ENCODE measurements around the gene TPCN2. TPM values are rescaled to one million over a fixed set of nuclear protein-coding genes. Genes with fewer than 3 reads are reported as not detected.

The TPCN2 gene
- total RNA-seq, 6 donors from 2014 or later = 12.5 to 61.8 (median 18.8) TPM

GRCh38 chr11:69048031-69048693 is 570 bp upstream of the TPCN2 start:
- Histone ChIP-seq H3K4me1 (peaks cover 18 to 40% (median 26%) of the 10 kb centered on the region in 4 donors), H3K9me3 (no peaks in the 10 kb centered on the region), H3K36me3 (no peaks in the 10 kb centered on the region), H3K27me3 (no peaks in the 10 kb centered on the region), H3K27ac (peak overlapping the region in 3 of 4 donors; percentile 87 to 94 (median 93)), H3K4me3 (peak overlapping the region in 3 of 4 donors; percentile 75 to 95 (median 78))
- ATAC-seq (ENCODE audit: low FRiP score in 2 of 2) (no peak), DNase-seq (no peak)
- no peak for TF ChIP-seq EP300 (IDR thresholded peaks at IDR 0.05)
- no peak for TF ChIP-seq POLR2A (IDR thresholded peaks at IDR 0.05)
- TF ChIP-seq, protein P1, sequence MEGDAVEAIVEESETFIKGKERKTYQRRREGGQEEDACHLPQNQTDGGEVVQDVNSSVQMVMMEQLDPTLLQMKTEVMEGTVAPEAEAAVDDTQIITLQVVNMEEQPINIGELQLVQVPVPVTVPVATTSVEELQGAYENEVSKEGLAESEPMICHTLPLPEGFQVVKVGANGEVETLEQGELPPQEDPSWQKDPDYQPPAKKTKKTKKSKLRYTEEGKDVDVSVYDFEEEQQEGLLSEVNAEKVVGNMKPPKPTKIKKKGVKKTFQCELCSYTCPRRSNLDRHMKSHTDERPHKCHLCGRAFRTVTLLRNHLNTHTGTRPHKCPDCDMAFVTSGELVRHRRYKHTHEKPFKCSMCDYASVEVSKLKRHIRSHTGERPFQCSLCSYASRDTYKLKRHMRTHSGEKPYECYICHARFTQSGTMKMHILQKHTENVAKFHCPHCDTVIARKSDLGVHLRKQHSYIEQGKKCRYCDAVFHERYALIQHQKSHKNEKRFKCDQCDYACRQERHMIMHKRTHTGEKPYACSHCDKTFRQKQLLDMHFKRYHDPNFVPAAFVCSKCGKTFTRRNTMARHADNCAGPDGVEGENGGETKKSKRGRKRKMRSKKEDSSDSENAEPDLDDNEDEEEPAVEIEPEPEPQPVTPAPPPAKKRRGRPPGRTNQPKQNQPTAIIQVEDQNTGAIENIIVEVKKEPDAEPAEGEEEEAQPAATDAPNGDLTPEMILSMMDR (IDR thresholded peaks at IDR 0.05) = no peak
- no peak for TF ChIP-seq POLR2AphosphoS5 (IDR thresholded peaks at IDR 0.05)
- 29 to 36% methylated on average over 9 to 11 of the region's 11 CpGs for WGBS, 2 donors

GRCh38 chr11:69049490-69049867 is 747 bp downstream of the TPCN2 start:
- TF ChIP-seq POLR2A (IDR thresholded peaks at IDR 0.05) = peak in 1 of 4 donors; percentile 26
- no peak for TF ChIP-seq POLR2AphosphoS5 (IDR thresholded peaks at IDR 0.05)
- DNase-seq (peak; percentile 37 to 84), ATAC-seq (ENCODE audit: low FRiP score in 2 of 2) (peak; percentile 29 to 50)
- whole genome bisulfite sequencing, 2 donors = 6 to 20% methylated on average over 8 to 15 of the region's 15 CpGs
- H3K9me3 ChIP-seq = no peaks in the 10 kb centered on the region
- peaks cover 2 to 12% (median 4%) of the 10 kb centered on the region in 4 donors for H3K36me3 ChIP-seq
- H3K27me3 ChIP-seq = no peaks in the 10 kb centered on the region
- H3K27ac ChIP-seq = peak overlapping the region; percentile 85 to 94 (median 90)
- peaks cover 14 to 38% (median 23%) of the 10 kb centered on the region in 4 donors for H3K4me1 ChIP-seq
- peak overlapping the region; percentile 75 to 95 (median 84) for H3K4me3 ChIP-seq

- no peak for TF ChIP-seq POLR2AphosphoS5 (IDR thresholded peaks at IDR 0.05)
- TF ChIP-seq POLR2A (IDR thresholded peaks at IDR 0.05) = no peak
- TF ChIP-seq, protein P1 (IDR thresholded peaks at IDR 0.05) = no peak
- TF ChIP-seq EP300 (IDR thresholded peaks at IDR 0.05) = no peak
- ATAC-seq (ENCODE audit: low FRiP score in 2 of 2) = no peak
- peak in 1 of 2 donors; percentile 67 for DNase-seq
- Histone ChIP-seq H3K9me3 (no peaks in the 10 kb centered on the region), H3K27ac (no peak overlapping the region), H3K36me3 (peaks cover 2 to 25% (median 15%) of the 10 kb centered on the region in 4 donors), H3K4me1 (peaks cover 14 to 35% (median 24%) of the 10 kb centered on the region in 4 donors), H3K4me3 (no peak overlapping the region), H3K27me3 (no peaks in the 10 kb centered on the region)
- WGBS, 2 donors = 85 to 90% methylated on average over 14 to 18 of the region's 18 CpGs
Observed at GRCh38 chr11:69050592-69051380, 2.1 kb downstream of the TPCN2 start.

DNA sequence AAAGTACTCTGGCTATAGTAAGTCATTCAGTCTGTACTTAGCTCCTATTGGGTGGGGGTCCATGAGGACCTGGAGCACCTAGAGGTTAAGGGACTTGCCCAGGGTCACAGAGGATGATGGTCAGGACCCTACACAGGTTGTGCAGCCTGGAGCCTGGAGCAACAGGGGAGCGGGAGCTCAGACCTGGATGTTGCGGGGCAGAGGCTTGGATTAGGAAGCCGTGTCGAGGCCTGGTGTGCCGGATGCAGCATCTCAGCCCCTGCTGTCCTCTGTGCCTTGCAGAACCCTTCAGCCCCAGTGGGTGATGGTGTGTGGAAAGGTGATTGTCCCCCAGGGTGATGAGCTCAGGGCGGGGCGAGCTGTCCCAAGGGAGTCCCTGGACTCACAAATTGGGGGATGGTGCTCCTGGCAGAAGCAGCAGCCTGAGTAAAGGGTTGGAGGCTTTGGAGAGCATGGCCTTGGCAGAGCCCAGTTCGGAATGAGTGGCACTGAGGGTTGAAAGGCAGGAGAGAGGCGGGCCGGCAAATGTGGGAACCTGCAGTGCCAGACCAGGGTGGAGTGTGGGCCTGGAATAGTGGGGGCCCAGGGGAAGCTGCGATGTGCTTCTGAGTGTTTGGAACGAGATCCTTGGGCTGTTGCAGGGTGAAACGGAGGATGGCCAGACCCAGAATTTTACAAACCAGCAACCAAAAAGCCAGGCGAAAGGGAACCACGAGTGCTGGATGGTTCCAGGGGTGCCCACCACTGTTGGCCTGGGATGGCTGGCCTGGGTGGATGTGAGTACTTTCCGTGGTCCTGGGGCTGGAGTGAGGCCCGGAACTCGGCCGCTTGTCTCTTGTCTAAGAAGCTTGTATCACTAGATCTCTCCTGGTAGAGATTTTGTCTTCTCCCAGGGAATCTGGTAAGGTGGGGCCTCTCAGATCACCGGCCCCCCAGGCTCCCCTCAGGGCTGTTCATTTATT is 2.9 kb downstream of the TPCN2 start:
- WGBS, 2 donors = 84 to 91% methylated on average over 16 to 20 of the region's 20 CpGs
- DNase-seq = peak in 1 of 2 donors; percentile 25
- no peak overlapping the region for H3K27ac ChIP-seq
- no peaks in the 10 kb centered on the region for H3K9me3 ChIP-seq
- H3K4me3 ChIP-seq = no peak overlapping the region
- peaks cover 14 to 35% (median 25%) of the 10 kb centered on the region in 4 donors for H3K4me1 ChIP-seq
- ATAC-seq (ENCODE audit: low FRiP score in 2 of 2) = no peak
- TF ChIP-seq, protein P1 (IDR thresholded peaks at IDR 0.05) = no peak
- TF ChIP-seq POLR2A (IDR thresholded peaks at IDR 0.05) (no peak), POLR2AphosphoS5 (IDR thresholded peaks at IDR 0.05) (no peak), EP300 (IDR thresholded peaks at IDR 0.05) (no peak)
- no peaks in the 10 kb centered on the region for H3K27me3 ChIP-seq
- H3K36me3 ChIP-seq = peaks cover 2 to 28% (median 17%) of the 10 kb centered on the region in 4 donors

Data from upper lobe of left lung (tissue), 6 donors.